ENCODE measurements around the gene H19. TPM values are rescaled to one million over a fixed set of nuclear protein-coding genes. Genes with fewer than 3 reads are reported as not detected.

Gene H19
- total RNA-seq (2011; cell fraction: chromatin; rRNA removed; ENCODE audit: low replicate concordance): 18.4 and 75.9 TPM in 2 replicates
- total RNA-seq (2011; cell fraction: nucleolus; rRNA removed): 34.1 and 71.4 TPM in 2 replicates
- 40.2 and 132 TPM in 2 replicates for total RNA-seq (2011; cell fraction: nucleoplasm; rRNA removed)
- total RNA-seq (2014; rRNA removed) (18.7 and 20.7 TPM in 2 replicates), total RNA-seq (2014; rRNA removed; fragmentation: Illumina TruSeq; extraction: Trizol) (4.0 and 5.8 TPM in 2 replicates), total RNA-seq (2015; rRNA removed; fragmentation: Illumina TruSeq; extraction: Trizol) (20.5 and 24.6 TPM in 2 replicates), total RNA-seq (2021) (10.0 and 15.6 TPM in 2 replicates), polyA plus RNA-seq (2011; rRNA removed) (220 and 682 TPM in 2 replicates), polyA plus RNA-seq (2014; fragmentation: Illumina TruSeq; extraction: Trizol) (15.7 and 19.7 TPM in 2 replicates), polyA plus RNA-seq (2014; fragmentation: Nextera tagmentation; extraction: Ambion mirVana) (under 1 TPM; 0.13 to 0.63 TPM), polyA plus RNA-seq (2014; rRNA removed) (13.0 and 18.2 TPM in 2 replicates), polyA minus RNA-seq (2011; rRNA and poly(A)+ RNA removed) (162 and 353 TPM in 2 replicates), Bru-seq, nascent RNA (percentile 59 among the genes with signal in this experiment), BruChase-seq, experiment 1, labeled RNA remaining after a 2-hour chase (percentile 54 among the genes with signal in this experiment), BruChase-seq, experiment 2, labeled RNA remaining after a 6-hour chase (percentile 55 among the genes with signal in this experiment)
- polyA plus RNA-seq (2011; cell fraction: cytosol; rRNA removed): 487 and 1,836 TPM in 2 replicates
- 124 and 550 TPM in 2 replicates for polyA plus RNA-seq (2011; cell fraction: nucleus; rRNA removed)
- 7.2 and 15.5 TPM in 2 replicates for polyA plus RNA-seq (2012)
- polyA minus RNA-seq (2011; cell fraction: cytosol; rRNA and poly(A)+ RNA removed): 373 and 514 TPM in 2 replicates
- polyA minus RNA-seq (2011; cell fraction: nucleus; rRNA and poly(A)+ RNA removed): 32.9 and 61.7 TPM in 2 replicates
- long read RNA-seq, experiment 1, transcript H19-203 (5 exons, 2,348 nt): major isoform, 14 of 25 reads
- long read RNA-seq, experiment 1, partial matches to known transcripts: 2 of 25 reads
- long read RNA-seq, experiment 1, other reads (novel, unspliced or antisense): 6 of 25 reads
- long read RNA-seq, experiment 2, transcript H19-203 (5 exons, 2,348 nt): major isoform, 5 of 7 reads
- long read RNA-seq, experiment 2, partial matches to known transcripts: 0 of 7 reads
- long read RNA-seq, experiment 2, other reads (novel, unspliced or antisense): 2 of 7 reads
- long read RNA-seq, experiment 3: 0 reads

GRCh38 chr11:1997755-1998154 lies at the start of gene H19:
H19 (minus strand) TSS chr11:1997842.
- intact Hi-C loops (cut with micrococcal nuclease) (no loop called here), in situ Hi-C loops (cut with MboI) (no loop called here)
- Histone ChIP-seq H3K9me1 (ENCODE audit: control insufficient read depth, insufficient read depth, low read length) (no peaks in the 10 kb centered on the region), H3K9me3 (replicated peaks; ENCODE audit: control insufficient read depth, insufficient read depth, low read depth, low read length) (no peaks in the 10 kb centered on the region), H3K4me1 (replicated peaks in 1 of 2; ENCODE audit: control insufficient read depth in 2 of 2, insufficient read depth in 2 of 2, low read length in 2 of 2) (no peaks in the 10 kb centered on the region), H3K36me3 (ENCODE audit: control insufficient read depth, insufficient read depth, low read length) (no peaks in the 10 kb centered on the region), H2AFZ (ENCODE audit: low read depth, low read length) (no peak within 1 kb of the TSS), H3K4me3 (no peak within 1 kb of the TSS), H3K9ac (ENCODE audit: insufficient read depth in 1 of 2, low read depth in 2 of 2, low read length in 2 of 2) (no peak within 1 kb of the TSS), H3K4me2 (ENCODE audit: insufficient read depth, low read length) (no peak within 1 kb of the TSS), H4K20me1 (replicated peaks; ENCODE audit: control insufficient read depth, insufficient read depth, low read length) (no peaks in the 10 kb centered on the region), H3K79me2 (ENCODE audit: control insufficient read depth, insufficient read depth, low read length) (no peaks in the 10 kb centered on the region), H3K27me3 (ENCODE audit: control insufficient read depth in 2 of 2, insufficient read depth in 2 of 2, low read length in 2 of 2) (no peaks in the 10 kb centered on the region), H3K27ac (ENCODE audit: extremely low read depth, low read depth, low read length) (no peak within 1 kb of the TSS)
- no TSS peak for BruUV-seq (replicated peaks)
- TF ChIP-seq MTA1 (IDR thresholded peaks at IDR 0.05; ENCODE audit: borderline replicate concordance) (no peak), BRF2 (IDR thresholded peaks at IDR 0.05; ENCODE audit: borderline replicate concordance, insufficient read depth, insufficient read length) (no peak), ZNF274 (IDR thresholded peaks at IDR 0.05; ENCODE audit: borderline replicate concordance, low read depth, low read length) (no peak), DACH1 (IDR thresholded peaks at IDR 0.05; ENCODE audit: partially characterized antibody) (no peak), CBFA2T2 (conservative IDR thresholded peaks at IDR 0.05) (no peak)
- no CpG with 5 or more reads among the region's 14 CpGs for WGBS (ENCODE audit: insufficient coverage, low coverage, missing lambda C conversion rate)
- FAIRE-seq (no peak), DNase-seq (ENCODE audit: extremely low read depth in 1 of 4, low spot score in 3 of 4) (no peak), ATAC-seq (peak; percentile 76)
- POLR2A ChIA-PET: interaction anchor here (0.6 to 0.7 kb wide), 2 partner anchors 18 to 121 kb away, joined by 3 read pairs; no protein-coding TSS in a partner anchor
- CTCF ChIA-PET (ENCODE audit: low intra/inter-chr PET ratio): interaction anchor here (1.7 to 7.2 kb wide), 5 partner anchors 29 to 345 kb away, joined by 7 to 93 read pairs (median 53); partner anchors contain the start of gene TNNI2

All from K562 (cell line).